Uterus (tissue), 4 donors: ENCODE measurements around the gene CADPS2. TPM values are rescaled to one million over a fixed set of nuclear protein-coding genes. Genes with fewer than 3 reads are reported as not detected.

Experiments used
- DNase-seq, 2 donors: peaks; one replicate each; pipeline ENCODE4 v3.0.0-alpha.2; 2019 to 2020
- H3K27ac ChIP-seq, 2 donors: fragments of 200-600 bp; sonication (generic); 1 replicate in 1 of 2; 2 replicates in 1 of 2; pipeline ENCODE4 v1.5.1; 2016 to 2018
- H3K27me3 ChIP-seq, 2 donors: fragments of 200-600 bp; sonication (generic); one replicate each; pipeline ENCODE4 v1.5.1; 2018 to 2019; ENCODE audit warnings: control low read depth in 1 of 2
- H3K36me3 ChIP-seq, 2 donors: fragments of 200-600 bp; sonication (generic); one replicate each; pipeline ENCODE4 v1.5.1; 2019; ENCODE audit warnings: control low read depth in 1 of 2
- H3K4me1 ChIP-seq, 2 donors: fragments of 200-600 bp; sonication (generic); one replicate each; pipeline ENCODE4 v1.5.1; 2018 to 2019; ENCODE audit warnings: control low read depth in 1 of 2
- H3K4me3 ChIP-seq, 2 donors: fragments of 200-600 bp; sonication (generic); 1 replicate in 1 of 2; 2 replicates in 1 of 2; pipeline ENCODE4 v1.5.1; 2018 to 2019; ENCODE audit warnings: mild to moderate bottlenecking in 1 of 2
- H3K9me3 ChIP-seq, 2 donors: fragments of 200-600 bp; sonication (generic); one replicate each; pipeline ENCODE4 v1.5.1; 2019; ENCODE audit warnings: control low read depth in 1 of 2
- CTCF ChIP-seq, 4 experiments: fragments of 200-600 bp in 2 of 4; fragments of 450-650 bp in 2 of 4; sonication (generic) in 2 of 4; IDR thresholded peaks; one replicate each; pipeline ENCODE4 v1.5.1; 2016 to 2019; ENCODE audit warnings: antibody characterized with exemption in 4 of 4, mild to moderate bottlenecking in 2 of 4, moderate library complexity in 1 of 4
- POLR2A ChIP-seq, 2 donors: fragments of 450-650 bp; IDR thresholded peaks; one replicate each; pipeline ENCODE4 v1.6.1; 2016; ENCODE audit warnings: antibody characterized with exemption in 2 of 2, mild to moderate bottlenecking in 1 of 2, moderate library complexity in 1 of 2
- intact Hi-C: fragments of 100-400 bp; cut with DNase I; formaldehyde crosslinking; loops from one replicate; pipeline ENCODE4 v1.15.1; 2023; ENCODE audit warnings: low total_unique reads
- total RNA-seq, 4 donors: library from RNA; depleted of rRNA in 3 of 4; stranded (reverse); fragments of >200 nt in 3 of 4; gene quantifications; one replicate each; pipeline versions ENCODE4 v1.1.0 to v1.2.4, GENCODE V29; 2014 to 2023
- donor health status: DM: yes; HTN: yes; CAD: no.

The CADPS2 gene
- total RNA-seq, 4 donors from 2014 or later = 11.5 to 119 (median 36.8) TPM

- H3K4me3 ChIP-seq = no peak overlapping the region
- intact Hi-C loops = loop anchor here (10.0 kb wide), 1 partner anchor 301 kb away; no protein-coding TSS in a partner anchor
Observed at GRCh38 chr7:122525355-122525754, 360.9 kb downstream of the CADPS2 start.

GRCh38 chr7:122521767-122522166, 364.5 kb downstream of the CADPS2 start:
- no peaks in the 10 kb centered on the region for H3K9me3 ChIP-seq
- intact Hi-C loops = loop anchor here (10.0 kb wide), 1 partner anchor 297 kb away; no protein-coding TSS in a partner anchor
- H3K27me3 ChIP-seq = no peaks in the 10 kb centered on the region
- TF ChIP-seq POLR2A (IDR thresholded peaks at IDR 0.05) = no peak
- TF ChIP-seq CTCF (IDR thresholded peaks at IDR 0.05) = no peak
- no peaks in the 10 kb centered on the region for H3K4me1 ChIP-seq
- no peak overlapping the region for H3K4me3 ChIP-seq
- no peak overlapping the region for H3K27ac ChIP-seq
- no peak for DNase-seq
- no peaks in the 10 kb centered on the region for H3K36me3 ChIP-seq

More at GRCh38 chr7:122525355-122525754, 360.9 kb downstream of the CADPS2 start:
- TF ChIP-seq POLR2A (IDR thresholded peaks at IDR 0.05) = no peak
- no peak for TF ChIP-seq CTCF (IDR thresholded peaks at IDR 0.05)
- Histone ChIP-seq H3K27ac (no peak overlapping the region), H3K36me3 (no peaks in the 10 kb centered on the region), H3K9me3 (no peaks in the 10 kb centered on the region), H3K4me1 (no peaks in the 10 kb centered on the region), H3K27me3 (no peaks in the 10 kb centered on the region)
- no peak for DNase-seq

GRCh38 chr7:122520971-122521555, 365.2 kb downstream of the CADPS2 start:
- no peaks in the 10 kb centered on the region for H3K9me3 ChIP-seq
- intact Hi-C loops = loop anchor here (10.0 kb wide), 1 partner anchor 296 kb away; no protein-coding TSS in a partner anchor
- no peak for DNase-seq
- TF ChIP-seq CTCF (IDR thresholded peaks at IDR 0.05) = no peak
- no peaks in the 10 kb centered on the region for H3K4me1 ChIP-seq
- H3K36me3 ChIP-seq = no peaks in the 10 kb centered on the region
- no peaks in the 10 kb centered on the region for H3K27me3 ChIP-seq
- H3K27ac ChIP-seq = no peak overlapping the region
- no peak overlapping the region for H3K4me3 ChIP-seq

- no peaks in the 10 kb centered on the region for H3K9me3 ChIP-seq
- H3K4me3 ChIP-seq = no peak overlapping the region
- H3K27me3 ChIP-seq = no peaks in the 10 kb centered on the region
- DNase-seq = no peak
- no peaks in the 10 kb centered on the region for H3K4me1 ChIP-seq
- no peaks in the 10 kb centered on the region for H3K36me3 ChIP-seq
- H3K27ac ChIP-seq = no peak overlapping the region
- intact Hi-C loops = no loop called here
- TF ChIP-seq CTCF (IDR thresholded peaks at IDR 0.05) (no peak), POLR2A (IDR thresholded peaks at IDR 0.05) (no peak)
Observed at GRCh38 chr7:122518488-122518887, 367.8 kb downstream of the CADPS2 start.

GRCh38 chr7:122517576-122517975, 368.7 kb downstream of the CADPS2 start:
- Histone ChIP-seq H3K4me3 (no peak overlapping the region), H3K36me3 (no peaks in the 10 kb centered on the region), H3K4me1 (no peaks in the 10 kb centered on the region), H3K27me3 (no peaks in the 10 kb centered on the region), H3K27ac (no peak overlapping the region), H3K9me3 (no peaks in the 10 kb centered on the region)
- TF ChIP-seq POLR2A (IDR thresholded peaks at IDR 0.05) (no peak), CTCF (IDR thresholded peaks at IDR 0.05) (no peak)
- intact Hi-C loops = no loop called here
- no peak for DNase-seq
